Activated gamma-delta T cell (primary cell): ENCODE results near the gene JADE1.

Experiments
- DNase-seq: peaks from one replicate; lab custom pipeline; 2025; lab: John Stamatoyannopoulos, UW

The JADE1 gene

DNA sequence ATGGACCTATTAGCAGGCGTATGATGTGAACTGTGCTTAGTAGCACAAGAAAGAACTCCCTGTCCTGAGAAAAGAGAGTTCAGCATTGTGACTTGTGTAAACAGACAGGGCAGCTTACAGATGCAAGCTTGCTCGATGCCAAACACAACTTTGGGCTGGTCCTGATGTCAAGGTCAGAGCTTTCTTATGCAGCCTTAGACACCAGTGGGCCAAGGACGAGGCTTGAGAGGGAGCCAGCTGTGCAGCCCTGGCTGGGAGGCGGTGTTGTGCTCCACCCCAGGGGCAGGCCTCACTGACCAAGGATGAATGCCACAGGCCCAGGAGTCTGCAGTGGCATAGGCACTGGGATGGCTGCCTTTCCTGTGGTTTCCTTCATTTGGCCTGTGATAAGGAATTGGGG lies 35.4 kb downstream of the JADE1 start:
- no peak for DNase-seq

DNA sequence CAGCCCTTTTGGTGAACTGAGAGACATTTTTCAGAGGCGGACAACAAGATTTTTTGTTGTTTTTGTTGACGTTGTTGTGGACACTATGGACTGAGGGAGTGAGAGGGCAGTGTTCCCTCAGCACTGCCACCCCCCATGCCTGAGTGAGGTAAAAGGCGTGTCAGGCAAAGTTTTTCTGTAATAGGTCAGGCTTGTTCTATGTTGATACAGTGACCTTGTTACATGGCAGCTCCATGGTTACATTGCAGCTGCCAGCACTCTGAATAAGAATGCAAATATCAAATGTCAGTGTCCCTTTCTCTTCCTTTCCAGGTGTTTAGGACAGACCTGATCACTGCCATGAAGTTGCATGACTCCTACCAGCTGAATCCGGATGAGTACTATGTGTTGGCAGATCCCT lies 36.6 kb downstream of the JADE1 start:
- DNase-seq: no peak

DNA sequence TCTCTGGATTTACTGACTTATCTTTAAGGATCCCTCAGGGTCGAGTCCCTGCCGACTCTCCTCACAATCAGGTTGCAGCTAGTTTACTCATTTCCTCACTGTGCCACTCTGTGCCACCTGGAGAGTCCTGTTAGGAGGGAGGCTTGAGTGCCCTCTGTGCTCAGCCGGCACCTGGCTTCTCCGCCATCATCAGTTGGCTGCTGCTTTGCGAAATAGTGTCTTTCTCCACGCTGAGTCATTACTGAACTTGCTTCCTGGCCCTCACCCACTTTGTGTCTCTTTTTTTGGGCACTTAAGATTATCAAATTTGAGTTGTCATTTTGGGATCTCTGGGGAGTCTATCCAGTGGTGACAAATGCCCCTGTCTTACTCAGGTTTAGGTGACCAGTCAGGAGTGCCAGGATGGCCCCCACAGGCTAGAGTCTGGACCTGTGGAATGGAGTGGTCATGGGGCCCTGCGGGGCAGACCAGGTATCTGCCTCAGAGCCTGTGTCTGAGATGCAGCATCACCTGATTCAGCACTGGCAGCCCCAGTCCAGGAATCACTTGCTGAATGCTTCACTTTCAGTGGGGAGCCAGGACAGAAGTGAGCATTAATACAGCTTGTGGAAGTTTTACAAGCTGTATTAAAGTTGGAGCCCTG lies 37.7 kb downstream of the JADE1 start:
- DNase-seq: no peak

DNA sequence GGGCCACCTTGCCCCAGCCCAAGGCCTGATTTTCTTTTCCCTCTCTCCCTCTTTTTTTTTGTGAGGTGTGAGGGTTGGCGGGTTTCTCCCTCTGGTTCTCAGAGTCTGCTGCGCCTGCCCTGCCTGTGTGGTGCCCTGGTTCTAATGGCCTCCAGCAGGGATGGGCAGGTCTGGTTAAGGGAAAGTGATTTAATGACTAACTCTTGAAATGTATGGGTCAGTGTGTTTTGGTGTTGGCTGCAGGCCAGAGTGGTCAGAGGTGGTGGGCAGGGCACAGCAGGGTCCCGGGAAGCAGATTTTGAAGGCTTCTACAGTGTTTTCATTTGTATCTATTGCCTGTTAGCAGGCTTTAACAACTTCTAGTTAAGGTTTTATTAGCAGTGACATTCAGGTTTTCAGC lies 39.0 kb downstream of the JADE1 start:
- no peak for DNase-seq

DNA sequence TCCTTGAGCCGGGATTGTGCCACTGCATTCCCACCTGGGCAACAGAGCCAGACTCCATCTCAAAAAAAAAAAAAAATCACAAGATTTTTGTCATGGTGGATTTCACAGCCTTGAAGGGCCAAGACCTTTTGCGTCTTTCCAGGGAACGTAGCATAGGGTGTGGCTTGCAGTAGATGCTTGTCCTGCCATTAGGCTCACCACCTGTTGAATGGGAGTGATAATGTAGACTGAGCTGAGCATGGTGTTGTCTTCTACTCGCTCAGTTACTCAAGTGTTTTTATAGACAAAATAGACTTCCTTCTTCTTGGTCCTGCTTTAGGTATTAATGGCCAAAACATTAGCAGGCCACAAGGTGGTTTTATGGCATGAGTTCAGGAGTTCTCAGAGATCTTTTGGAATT lies 40.8 kb downstream of the JADE1 start:
- no peak for DNase-seq

DNA sequence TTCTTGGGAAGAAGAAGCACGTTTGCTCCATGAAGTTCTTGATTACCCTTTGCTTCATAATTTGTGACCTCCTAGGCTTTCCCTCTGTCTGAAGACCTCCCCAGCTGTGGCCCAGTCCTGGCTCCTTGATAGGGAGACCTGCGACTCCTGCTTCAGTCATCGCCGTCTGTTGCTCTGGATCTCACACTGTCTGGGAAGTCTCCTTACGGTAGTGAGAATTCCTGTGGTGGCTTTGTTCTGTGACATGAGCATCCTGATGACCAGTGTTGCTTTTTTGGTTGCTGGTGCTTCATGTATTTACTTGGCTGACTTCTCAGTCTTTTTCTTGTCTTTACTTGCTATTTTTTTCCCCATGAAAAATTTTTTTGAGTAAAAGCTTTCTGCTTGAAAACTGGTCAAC lies 44.2 kb downstream of the JADE1 start:
- DNase-seq: no peak

DNA sequence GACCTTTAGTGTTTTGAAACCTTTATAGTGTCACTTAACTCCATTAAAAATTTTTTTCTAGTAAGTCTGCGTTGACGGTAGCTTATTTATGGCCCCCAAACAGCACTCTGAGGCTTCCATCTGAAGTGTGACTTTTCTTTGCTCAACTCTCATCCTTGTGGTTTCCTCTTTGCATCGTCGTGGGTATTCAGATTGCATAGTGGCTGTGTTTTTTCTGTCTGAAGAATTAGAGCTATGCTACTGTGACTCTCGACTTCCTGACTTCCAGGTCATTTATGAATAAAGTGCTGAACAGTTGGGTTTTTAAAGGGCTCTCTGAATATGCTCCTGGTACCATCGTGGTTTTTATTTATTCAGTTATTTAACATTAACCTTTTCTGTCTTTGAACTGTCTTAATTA lies 44.9 kb downstream of the JADE1 start:
- DNase-seq: no peak

DNA sequence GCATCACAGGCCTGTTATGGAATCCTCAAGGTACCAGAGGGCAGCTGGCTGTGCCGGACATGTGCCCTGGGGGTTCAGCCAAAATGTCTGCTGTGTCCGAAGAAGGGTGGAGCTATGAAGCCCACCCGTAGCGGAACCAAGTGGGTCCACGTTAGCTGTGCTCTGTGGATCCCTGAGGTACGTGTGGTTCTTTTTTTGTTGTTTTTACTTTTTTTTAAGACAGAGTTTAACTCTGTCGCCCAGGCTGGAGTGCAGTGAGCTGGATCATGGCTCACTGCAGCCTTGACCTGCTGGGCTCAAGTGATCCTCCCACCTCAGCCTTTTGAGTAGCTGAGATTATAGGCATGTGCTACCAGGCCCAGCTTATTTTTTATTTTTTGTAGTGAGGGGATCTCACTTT lies 46.1 kb downstream of the JADE1 start:
- no peak for DNase-seq

DNA sequence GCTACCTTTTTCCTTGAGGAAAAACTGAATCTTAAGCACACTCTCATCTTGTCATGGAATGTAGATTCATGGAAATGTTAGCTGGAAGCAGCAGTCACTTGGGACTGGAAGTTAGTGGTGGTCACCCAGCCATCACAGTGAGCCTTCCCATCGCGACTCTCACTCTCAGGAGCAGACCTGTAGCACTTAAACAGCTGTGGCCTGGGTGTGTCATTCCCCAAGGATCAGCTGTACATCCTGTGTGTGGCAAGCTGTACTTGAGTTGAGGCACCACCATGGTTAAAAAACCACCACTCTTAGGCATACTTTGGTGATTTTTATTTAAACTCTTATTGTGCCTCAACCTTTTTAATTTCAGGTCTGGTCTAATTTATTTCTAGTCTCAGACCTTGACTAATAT lies 46.7 kb downstream of the JADE1 start:
- DNase-seq: no peak

DNA sequence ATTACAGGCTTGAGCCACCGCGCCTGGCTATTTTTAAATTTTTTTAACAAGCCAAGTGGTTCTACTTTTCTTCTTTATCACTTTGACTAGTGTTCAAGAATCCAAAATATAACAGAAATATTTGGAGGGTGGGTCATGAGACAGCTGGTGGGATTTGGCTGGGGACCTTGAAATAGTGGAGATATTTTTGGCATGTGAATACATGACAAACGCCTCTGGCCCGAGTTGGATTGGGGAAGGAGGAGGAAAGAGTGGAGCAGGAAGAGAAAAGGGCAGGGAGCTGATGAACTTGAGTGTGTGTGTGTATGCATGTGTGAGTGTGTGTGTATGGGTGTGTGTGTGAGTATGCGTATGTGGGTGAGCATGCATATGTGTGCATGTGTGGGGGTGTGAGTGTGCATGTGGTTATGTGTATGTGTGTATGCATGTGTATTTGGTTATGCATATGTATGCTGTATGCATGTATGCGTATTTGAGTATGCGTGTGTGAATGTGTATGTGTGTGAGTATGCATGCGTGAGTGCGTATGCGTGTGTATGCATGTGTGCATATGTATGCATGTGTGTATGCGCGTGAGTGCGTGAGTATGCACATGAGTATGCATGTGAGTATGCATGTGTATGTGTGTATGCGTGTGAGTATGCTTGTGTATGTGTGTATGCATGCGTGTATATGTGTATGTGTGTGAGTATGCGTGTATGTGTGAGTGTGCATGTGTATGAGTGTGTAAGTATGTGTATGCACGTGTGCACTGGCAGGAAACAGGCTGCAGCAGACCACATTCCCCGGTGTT lies 49.6 kb downstream of the JADE1 start:
- no peak for DNase-seq

DNA sequence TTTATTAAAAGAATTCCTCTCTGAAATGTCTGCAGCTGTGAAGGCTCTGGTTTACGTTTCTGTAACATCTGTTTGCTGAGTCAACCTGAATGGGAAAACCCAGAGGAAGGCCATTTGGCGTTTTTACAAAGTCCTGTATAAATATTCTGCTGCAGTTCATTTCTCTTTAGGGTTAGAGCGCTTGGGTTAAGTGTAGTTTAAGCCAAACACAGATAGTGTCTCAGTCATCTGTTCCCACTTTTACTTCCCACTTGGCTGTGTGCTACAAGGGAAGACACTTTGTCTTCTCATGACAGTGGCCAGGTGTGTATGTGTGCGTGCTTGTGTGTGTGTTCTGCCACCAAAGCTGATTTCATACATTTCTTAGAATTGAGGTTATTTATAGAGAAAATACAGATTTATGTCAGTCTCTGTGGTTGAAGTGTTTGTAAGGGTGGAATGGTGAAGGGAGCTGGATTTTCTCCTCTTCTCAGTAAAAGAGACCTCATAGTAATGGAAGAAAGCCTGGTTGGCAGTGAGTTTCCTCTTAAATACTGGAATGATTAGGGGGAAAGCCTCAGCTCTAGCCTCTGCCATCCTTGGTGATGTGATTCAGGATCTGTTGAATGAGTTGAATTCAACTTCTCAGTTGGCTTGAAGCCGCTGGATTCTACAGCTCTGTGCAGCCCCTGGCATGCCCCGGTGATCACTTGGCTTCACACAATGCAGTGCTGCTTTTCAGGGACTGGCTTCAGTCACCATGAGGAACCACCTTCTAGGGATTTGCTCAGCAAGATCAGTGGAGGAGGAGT lies 50.6 kb downstream of the JADE1 start:
- no peak for DNase-seq

DNA sequence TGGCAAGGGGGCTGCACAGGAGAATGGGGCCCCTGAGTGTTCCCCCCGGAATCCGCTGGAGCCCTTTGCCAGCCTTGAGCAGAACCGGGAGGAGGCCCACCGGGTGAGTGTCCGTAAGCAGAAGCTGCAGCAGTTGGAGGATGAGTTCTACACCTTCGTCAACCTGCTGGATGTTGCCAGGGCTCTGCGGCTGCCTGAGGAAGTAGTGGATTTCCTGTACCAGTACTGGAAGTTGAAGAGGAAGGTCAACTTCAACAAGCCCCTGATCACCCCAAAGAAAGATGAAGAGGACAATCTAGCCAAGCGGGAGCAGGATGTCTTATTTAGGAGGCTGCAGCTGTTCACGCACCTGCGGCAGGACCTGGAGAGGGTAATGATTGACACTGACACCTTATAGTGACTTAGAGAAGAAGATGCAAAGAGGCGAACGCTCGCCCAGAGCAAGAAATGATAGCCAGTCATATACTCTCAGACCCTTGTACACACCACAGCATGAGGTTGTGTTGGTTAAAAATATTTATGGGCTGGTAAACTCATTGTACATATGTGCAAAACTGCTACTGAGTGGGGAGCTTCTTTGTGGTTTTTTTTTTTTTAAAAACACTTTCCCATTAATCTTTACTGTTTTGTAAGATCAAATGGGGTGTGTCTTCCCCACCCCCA lies 52.5 kb downstream of the JADE1 start:
- DNase-seq: no peak

DNA sequence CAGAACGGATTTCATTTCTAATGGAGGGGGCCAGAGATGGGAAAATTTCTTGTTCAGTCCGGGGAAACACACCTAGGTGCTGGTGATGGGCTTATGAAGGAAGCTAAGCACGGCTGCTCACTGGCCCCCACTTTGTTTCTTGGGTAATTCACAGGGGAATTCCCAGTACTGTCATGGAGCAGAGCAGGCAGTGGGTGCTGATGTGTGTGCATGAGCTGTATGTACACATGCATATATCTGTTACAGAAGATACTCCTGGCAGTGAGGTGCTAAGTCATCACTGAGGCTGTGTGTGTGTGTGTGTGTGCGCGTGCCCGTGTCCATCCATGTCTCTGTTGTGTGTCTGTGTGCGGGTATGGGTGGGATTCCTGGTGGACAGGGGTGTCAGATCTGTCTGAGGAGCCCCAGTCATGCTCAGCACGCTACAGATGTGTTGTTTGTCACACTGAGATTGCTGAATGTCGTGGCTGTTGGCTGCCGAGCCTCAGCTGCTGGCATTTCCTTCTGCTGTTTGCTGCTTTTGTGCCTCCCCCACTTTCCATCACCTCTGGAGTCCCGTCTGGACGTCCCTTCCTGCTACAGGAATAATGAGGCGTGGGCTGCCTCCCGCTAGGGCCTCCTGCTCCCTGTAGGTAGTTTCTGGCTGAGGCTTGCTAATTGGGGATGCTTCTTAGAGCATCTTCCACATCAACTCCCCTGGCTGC lies 53.3 kb downstream of the JADE1 start:
- DNase-seq: peak; percentile 20

DNA sequence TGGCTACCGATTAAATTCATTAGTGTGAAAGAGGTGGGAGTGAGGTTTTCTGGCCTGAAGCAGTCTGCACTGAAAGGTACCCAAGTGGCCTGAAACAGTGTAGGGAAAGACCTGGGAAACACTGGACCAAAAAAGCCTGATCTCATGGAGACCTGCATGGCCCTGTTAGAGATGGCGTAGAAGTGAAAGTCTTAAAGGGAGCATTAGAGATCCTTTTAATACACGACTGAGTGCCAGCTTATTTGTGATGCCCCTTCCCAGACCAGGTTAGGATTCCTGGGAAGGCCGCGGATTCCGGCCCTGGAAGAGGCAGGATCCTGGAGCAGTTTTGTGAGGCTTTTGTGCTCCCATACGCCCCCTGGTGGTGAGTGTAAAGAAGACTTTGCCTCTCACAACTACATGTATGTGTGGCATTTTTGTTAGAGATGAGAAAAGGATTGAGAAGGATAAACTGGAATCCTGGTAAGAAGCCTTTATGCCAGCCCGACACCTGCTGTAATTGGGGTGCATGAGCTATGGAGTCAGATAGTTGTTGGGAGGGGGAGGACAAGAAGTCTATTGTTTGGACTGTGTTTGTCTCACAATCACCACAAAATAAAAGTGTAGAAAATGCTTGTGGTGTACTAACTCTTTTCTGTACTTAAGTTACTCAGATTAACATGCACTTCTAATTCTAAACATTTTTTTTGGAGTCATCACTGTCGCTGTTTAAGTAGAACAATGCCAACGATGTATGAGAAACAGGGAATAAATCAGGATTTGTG lies 54.0 kb downstream of the JADE1 start:
- DNase-seq: no peak

DNA sequence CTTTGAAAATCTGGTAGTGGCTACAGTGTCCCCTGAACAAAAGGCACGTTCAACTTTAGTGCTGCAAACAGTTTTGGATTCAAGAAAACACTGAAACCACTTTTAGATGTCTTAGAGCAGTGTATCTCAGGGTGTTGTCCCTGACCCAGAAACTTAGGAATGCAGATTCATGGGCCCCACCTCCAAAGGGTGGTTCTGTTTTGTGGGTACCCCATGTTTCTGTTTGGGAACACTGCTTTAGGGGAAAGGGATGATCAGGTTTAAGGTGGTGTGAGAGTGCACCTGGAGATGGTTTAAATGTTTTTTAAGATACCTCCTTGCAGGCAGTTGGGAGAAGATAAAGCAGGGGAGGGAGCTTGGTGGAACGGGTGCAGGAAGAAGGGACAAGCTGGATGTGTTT lies 55.6 kb downstream of the JADE1 start:
- no peak for DNase-seq

DNA sequence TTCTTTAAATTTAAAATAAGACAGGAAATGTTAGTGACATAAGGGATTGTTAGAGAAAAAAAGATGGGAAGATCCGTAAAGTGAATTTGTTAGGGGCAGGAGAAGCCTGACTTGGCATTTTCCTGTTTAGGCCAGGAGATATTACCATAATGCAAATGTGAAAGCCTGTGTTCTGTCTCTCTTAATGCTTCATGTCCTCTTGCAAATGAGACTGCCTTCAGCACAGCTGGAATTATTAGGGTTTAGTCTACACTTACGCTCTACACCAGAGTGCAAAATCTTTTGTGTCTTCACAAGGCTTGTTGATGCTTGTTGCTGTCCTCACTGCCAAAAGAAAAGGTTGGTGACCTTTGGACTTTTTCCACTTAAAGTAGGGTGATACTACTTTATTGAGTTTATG lies 56.8 kb downstream of the JADE1 start:
- no peak for DNase-seq

DNA sequence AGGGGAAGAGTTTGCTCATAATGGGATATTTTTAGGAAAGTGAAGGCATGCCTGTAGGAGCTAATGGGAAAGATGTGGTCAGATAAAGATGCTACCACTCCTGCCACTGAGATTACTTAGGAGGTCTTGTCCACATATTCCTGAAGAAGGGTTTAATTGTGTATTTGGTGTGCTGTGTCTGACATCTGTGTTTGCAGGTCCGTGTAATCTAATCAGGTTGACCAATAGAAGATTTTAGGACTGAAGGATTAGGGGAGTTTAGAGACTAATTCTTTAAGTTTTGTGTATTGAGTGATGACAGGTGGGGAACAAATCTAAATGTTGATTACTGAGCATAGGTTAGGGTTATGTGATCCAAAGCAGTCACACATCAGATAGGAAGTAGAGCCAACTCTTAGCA lies 57.2 kb downstream of the JADE1 start:
- no peak for DNase-seq

DNA sequence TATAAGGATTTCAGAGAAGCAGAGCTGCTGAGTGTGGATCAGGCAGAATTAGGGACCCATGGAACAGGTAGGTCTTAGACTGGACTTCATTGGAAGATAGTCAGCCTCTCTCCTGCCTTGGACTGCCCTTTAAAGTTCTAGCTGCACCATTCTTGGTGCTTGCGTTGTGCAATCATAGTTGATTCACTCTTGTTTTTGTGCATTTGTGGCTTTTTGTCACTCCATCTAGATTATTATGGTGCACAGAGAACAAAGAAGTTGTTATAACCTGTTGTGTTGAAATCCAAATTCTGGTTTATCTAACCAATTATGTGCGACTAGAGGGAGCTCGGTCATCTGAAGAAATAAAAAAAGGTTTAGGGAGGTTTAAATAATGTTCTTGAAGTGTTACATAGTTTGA lies 59.3 kb downstream of the JADE1 start:
- no peak for DNase-seq

DNA sequence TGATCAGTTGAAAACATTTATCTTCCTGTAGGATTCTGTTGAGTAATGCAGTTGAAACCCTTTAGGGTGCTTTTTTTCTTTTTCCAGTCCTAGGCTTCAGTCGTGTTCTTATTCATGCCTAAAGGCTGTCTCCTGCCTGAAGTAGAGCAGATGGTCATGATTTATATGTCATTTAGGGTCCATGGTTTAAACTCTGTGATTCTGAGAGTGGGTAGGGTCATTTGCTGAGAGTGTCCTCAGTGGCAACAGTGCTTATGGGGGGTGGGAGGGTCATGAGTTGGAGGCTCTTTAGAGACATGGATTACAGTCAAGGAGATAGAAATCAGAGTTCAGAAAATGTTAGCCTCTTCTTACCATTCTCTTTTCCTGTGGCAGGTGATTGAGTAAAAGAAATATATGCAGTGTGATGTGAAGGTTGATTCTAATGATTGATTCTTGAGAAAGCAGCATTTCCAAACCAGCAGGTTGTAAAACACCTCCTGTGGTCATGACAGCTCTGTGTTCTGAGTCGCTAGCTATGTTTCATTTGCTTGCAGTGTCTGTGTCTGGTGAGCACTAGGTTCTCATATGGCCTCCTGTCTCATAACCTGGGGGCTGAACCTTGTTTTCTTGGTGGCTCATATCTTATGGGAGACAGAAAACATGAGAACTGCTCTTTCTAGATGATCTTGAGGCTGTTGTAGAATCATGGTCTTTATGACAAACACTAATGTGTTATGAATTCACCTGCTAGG lies 60.4 kb downstream of the JADE1 start:
- DNase-seq: no peak

DNA sequence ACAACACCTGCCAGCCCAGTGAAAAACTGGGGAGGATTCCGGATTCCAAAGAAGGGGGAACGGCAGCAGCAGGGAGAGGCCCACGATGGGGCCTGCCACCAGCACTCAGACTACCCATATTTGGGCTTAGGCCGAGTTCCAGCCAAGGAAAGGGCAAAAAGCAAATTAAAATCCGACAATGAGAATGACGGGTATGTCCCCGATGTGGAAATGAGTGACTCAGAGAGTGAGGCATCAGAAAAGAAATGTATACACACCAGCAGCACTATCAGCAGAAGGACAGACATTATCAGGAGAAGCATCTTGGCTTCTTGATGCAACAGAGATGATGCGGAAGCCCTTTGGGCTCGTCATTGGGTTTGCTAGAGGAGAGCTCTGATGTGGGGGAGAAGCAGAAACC lies 62.4 kb downstream of the JADE1 start:
- no peak for DNase-seq
